ENCODE data around the gene TMEM198. TPM values are rescaled to one million over a fixed set of nuclear protein-coding genes. Genes with fewer than 3 reads are reported as not detected.

The TMEM198 gene
- polyA plus RNA-seq, 10 donors, result 1.6 to 3.1 (median 2.3) TPM

- DNase-seq, result peak in 1 of 3 donors; percentile 59
Observed at GRCh38 chr2:219576505-219577388, 32.9 kb downstream of the TMEM198 start.

- no peak for DNase-seq
Observed at GRCh38 chr2:219578811-219579613, 35.2 kb downstream of the TMEM198 start.

- DNase-seq, result no peak
Observed at GRCh38 chr2:219581346-219581745, 37.5 kb downstream of the TMEM198 start.

- no peak for DNase-seq
Observed at GRCh38 chr2:219591091-219591490, 47.3 kb downstream of the TMEM198 start.

GRCh38 chr2:219592736-219593135 lies 48.9 kb downstream of the TMEM198 start:
- peak in 1 of 3 donors; percentile 49 for DNase-seq

- DNase-seq, result no peak
Observed at GRCh38 chr2:219593154-219593553, 49.3 kb downstream of the TMEM198 start.

GRCh38 chr2:219595256-219595655 lies 51.4 kb downstream of the TMEM198 start:
- peak; percentile 47 to 92 (median 79) for DNase-seq

- peak in 1 of 3 donors; percentile 31 for DNase-seq
Observed at GRCh38 chr2:219596954-219597551, 53.2 kb downstream of the TMEM198 start.

GRCh38 chr2:219597552-219598307 lies 53.9 kb downstream of the TMEM198 start, which contains the start of gene STK11IP:
TSS of gene STK11IP (plus strand) at chr2:219597857. CDS start at chr2:219598120, 263 bp downstream.
- DNase-seq, result peak; percentile 96 to 99 (median 97)

GRCh38 chr2:219598308-219599078 lies 54.7 kb downstream of the TMEM198 start:
- DNase-seq, result no peak

Other genes starting within 250 kb of the TMEM198 start
- under 1 TPM in 6 of 10 donors, not detected in 4; 0.15 to 0.75 (median 0.49) TPM for gene PTPRN, start 234.6 kb upstream of the TMEM198 start, polyA plus RNA-seq (ENCODE audit: insufficient read length in 10 of 10)
- not detected for gene RESP18, start 211.3 kb upstream of the TMEM198 start, polyA plus RNA-seq (ENCODE audit: insufficient read length in 10 of 10)
- 10 to 100 TPM; 26.4 to 45.4 (median 36.6) TPM for gene DNPEP, start 156.1 kb upstream of the TMEM198 start, polyA plus RNA-seq (ENCODE audit: insufficient read length in 10 of 10)
- 1,000 to 10,000 TPM; 1,880 to 4,907 (median 4,107) TPM for gene DES, start 125.7 kb upstream of the TMEM198 start, polyA plus RNA-seq (ENCODE audit: insufficient read length in 10 of 10)
- 100 to 1,000 TPM in 9 of 10 donors, 10 to 100 TPM in 1; 63.9 to 179 (median 138) TPM for gene SPEG, start 109.2 kb upstream of the TMEM198 start, polyA plus RNA-seq (ENCODE audit: insufficient read length in 10 of 10)
- gene GMPPA, start 45.1 kb upstream of the TMEM198 start, polyA plus RNA-seq (ENCODE audit: insufficient read length in 10 of 10), result 10 to 100 TPM; 21.7 to 29.9 (median 24.9) TPM
- under 1 TPM; 0.15 to 0.70 (median 0.34) TPM for gene ASIC4, start 29.5 kb upstream of the TMEM198 start, polyA plus RNA-seq (ENCODE audit: insufficient read length in 10 of 10)
- 10 to 100 TPM; 34.4 to 75.8 (median 44.8) TPM for gene CHPF, start 219 bp upstream of the TMEM198 start, polyA plus RNA-seq (ENCODE audit: insufficient read length in 10 of 10)
- gene OBSL1, start 27.5 kb downstream of the TMEM198 start, polyA plus RNA-seq (ENCODE audit: insufficient read length in 10 of 10), result 100 to 1,000 TPM in 9 of 10 donors, 10 to 100 TPM in 1; 94.0 to 139 (median 117) TPM
- 1 to 10 TPM in 2 of 10 donors, under 1 TPM in 8; 0.16 to 1.5 (median 0.57) TPM for gene INHA, start 28.3 kb downstream of the TMEM198 start, polyA plus RNA-seq (ENCODE audit: insufficient read length in 10 of 10)
- 10 to 100 TPM in 9 of 10 donors, 1 to 10 TPM in 1; 9.4 to 26.5 (median 14.4) TPM for gene STK11IP, start 53.8 kb downstream of the TMEM198 start, polyA plus RNA-seq (ENCODE audit: insufficient read length in 10 of 10)
- gene SLC4A3, start 83.6 kb downstream of the TMEM198 start, polyA plus RNA-seq (ENCODE audit: insufficient read length in 10 of 10), result 10 to 100 TPM in 2 of 10 donors, 1 to 10 TPM in 8; 5.6 to 11.7 (median 7.3) TPM

All from muscle of back (tissue), 11 donors.